KOPT-K1 (cell line): ENCODE measurements around the gene RASSF7.

Experiments
- H3K27ac ChIP-seq: fragments of 200-600 bp; sonication (generic); 2 replicates; pipeline ENCODE4 v1.5.1; 2016; ENCODE audit warnings: antibody characterized with exemption, mild to moderate bottlenecking, low read depth, low read length; ENCODE audit not compliant: poor library complexity, severe bottlenecking
- H3K36me3 ChIP-seq: fragments of 200-600 bp; sonication (generic); 2 replicates; pipeline ENCODE4 v1.5.1; 2017; ENCODE audit warnings: antibody characterized with exemption, mild to moderate bottlenecking, low read length, moderate library complexity; ENCODE audit not compliant: insufficient read depth
- H3K9me3 ChIP-seq: fragments of 200-600 bp; sonication (generic); 2 replicates; pipeline ENCODE4 v1.5.1; 2017; ENCODE audit warnings: antibody characterized with exemption, low read length, mild to moderate bottlenecking; ENCODE audit not compliant: insufficient read depth, poor library complexity, severe bottlenecking

RASSF7 gene

DNA sequence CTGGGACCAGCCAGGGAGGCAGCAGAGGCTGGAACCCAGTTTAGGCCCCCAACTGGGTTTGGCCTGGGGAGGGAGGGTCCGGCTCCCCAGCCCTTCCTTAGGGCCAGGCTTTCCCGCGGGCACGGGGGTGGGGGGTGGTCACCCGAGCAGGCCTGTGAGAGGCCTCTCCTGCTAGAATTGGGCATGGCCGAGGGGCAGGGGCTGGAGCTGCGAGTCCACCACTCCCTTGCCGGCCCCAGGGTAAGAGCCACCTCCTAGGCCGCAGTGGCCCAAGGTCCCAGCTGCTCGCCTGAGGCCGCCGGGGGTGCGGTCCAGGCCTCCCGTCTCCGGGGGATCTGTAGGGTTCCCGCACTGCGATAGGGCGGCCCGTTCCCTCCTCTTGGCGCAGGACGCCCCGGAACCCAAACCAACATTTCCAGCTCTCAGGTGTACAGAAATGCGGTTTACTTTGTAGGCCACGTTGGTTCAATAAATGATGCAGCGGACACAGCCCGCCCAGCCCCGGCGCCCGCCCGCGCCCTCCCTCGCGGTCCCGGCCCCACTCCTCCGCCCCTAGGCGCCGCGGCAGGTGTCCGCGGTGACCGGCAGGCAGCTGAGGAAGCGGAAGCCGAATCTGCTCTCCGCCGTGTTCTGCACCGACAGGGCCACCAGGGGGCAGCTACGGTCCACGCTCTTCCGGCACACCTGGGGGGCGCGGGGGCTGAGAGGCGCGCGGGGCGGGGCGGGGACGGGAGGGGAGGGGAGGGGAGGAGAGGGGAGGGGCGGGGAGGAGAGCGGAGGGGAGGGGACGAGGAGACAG is 6.1 kb upstream of the RASSF7 start:
- Histone ChIP-seq H3K9me3 (no peaks in the 10 kb centered on the region), H3K36me3 (no peaks in the 10 kb centered on the region), H3K27ac (no peak overlapping the region)

- Histone ChIP-seq H3K27ac (no peak overlapping the region), H3K9me3 (no peaks in the 10 kb centered on the region), H3K36me3 (no peaks in the 10 kb centered on the region)
Measured at GRCh38 chr11:555227-555779, 5.5 kb upstream of the RASSF7 start.

DNA sequence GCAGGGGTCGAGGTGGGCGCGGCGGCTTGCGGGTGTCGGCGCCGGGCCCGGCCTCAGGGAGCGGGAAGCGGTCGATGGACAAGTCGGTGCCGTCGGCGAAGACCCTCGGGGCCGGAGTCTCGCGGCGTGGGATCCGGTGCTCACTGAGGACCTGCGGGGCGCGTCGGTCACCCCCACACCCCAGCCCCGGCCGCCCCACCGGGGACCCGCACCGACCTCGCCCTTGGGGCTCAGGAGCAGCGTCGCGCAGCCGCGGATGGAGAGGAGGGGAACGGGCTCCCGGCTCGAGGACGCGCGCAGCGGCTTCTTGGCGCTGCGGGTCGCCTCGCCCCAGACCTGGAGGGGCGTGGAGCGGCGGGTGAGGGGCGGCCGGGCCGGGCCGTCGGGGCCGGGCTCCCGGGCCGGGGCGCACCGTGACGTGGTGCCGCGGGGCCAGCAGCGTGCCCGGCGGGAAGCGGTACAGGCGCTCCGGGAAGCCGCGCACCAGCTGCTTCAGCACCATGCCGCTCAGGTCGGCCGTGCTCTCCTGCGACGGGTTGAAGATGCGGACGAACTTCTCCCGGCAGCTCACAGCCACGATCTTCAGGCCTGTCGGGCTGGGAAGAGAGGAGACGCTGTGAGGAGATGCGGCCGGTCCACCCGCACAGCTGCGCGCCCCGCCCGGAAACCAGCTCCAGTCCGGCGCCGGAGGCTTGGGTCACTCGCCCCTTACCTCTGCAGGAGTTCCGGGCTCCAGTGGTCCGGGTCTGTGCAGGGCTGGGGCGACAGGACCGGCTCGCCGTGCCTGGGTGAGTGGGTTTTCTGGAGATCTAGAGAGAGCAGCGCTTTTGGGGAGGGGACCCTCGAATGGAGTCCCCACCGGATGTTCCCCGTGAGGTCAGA is 4.7 kb upstream of the RASSF7 start:
- Histone ChIP-seq H3K36me3 (no peaks in the 10 kb centered on the region), H3K27ac (no peak overlapping the region), H3K9me3 (no peaks in the 10 kb centered on the region)

DNA sequence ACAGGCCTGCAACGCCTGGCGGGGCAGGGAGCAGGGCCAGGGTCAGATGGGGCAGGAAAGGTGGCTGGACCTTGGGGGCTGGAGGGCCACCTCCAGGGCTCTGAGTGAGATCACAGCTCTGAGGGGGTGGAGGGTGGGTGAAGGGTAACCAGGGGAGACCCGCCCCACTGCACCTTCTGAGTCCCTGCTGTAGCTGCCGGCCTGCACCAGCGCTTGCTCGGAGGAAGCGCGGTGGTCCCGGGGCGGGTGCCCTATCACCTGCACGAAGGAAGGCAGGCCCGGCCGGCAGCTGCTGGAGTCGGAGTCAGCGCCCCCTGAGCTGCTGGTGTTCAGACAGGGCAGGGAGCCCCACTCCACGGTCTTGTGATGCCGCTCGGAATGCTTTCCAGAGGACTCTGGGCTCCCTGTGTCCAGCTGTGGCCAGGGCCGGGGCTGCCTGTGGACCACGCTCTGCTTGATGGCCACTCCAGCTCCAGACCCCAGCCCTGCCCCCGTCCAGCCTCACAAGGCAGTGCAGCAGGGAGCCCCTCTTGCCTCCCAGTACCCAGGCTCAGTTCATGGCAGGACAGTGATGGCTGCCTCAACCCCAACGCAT is 4.0 kb upstream of the RASSF7 start:
- H3K9me3 ChIP-seq = no peaks in the 10 kb centered on the region
- H3K36me3 ChIP-seq = no peaks in the 10 kb centered on the region
- no peak overlapping the region for H3K27ac ChIP-seq

- no peaks in the 10 kb centered on the region for H3K36me3 ChIP-seq
- no peak overlapping the region for H3K27ac ChIP-seq
- no peaks in the 10 kb centered on the region for H3K9me3 ChIP-seq
Measured at GRCh38 chr11:557328-558132, 3.2 kb upstream of the RASSF7 start.

GRCh38 chr11:558503-558902 is 2.3 kb upstream of the RASSF7 start:
- Histone ChIP-seq H3K9me3 (no peaks in the 10 kb centered on the region), H3K36me3 (no peaks in the 10 kb centered on the region), H3K27ac (no peak overlapping the region)

- H3K27ac ChIP-seq = no peak overlapping the region
- no peaks in the 10 kb centered on the region for H3K9me3 ChIP-seq
- H3K36me3 ChIP-seq = no peaks in the 10 kb centered on the region
Measured at GRCh38 chr11:559020-559620, 1.6 kb upstream of the RASSF7 start.

GRCh38 chr11:559712-560304 is 962 bp upstream of the RASSF7 start:
- Histone ChIP-seq H3K36me3 (no peaks in the 10 kb centered on the region), H3K27ac (no peak overlapping the region), H3K9me3 (no peaks in the 10 kb centered on the region)

GRCh38 chr11:561148-562003 is 606 bp downstream of the RASSF7 start:
- H3K9me3 ChIP-seq = no peaks in the 10 kb centered on the region
- H3K36me3 ChIP-seq = peaks cover 3% of the 10 kb centered on the region; the same call in 1 of the 2 replicates
- H3K27ac ChIP-seq = peak overlapping the region; percentile 40

DNA sequence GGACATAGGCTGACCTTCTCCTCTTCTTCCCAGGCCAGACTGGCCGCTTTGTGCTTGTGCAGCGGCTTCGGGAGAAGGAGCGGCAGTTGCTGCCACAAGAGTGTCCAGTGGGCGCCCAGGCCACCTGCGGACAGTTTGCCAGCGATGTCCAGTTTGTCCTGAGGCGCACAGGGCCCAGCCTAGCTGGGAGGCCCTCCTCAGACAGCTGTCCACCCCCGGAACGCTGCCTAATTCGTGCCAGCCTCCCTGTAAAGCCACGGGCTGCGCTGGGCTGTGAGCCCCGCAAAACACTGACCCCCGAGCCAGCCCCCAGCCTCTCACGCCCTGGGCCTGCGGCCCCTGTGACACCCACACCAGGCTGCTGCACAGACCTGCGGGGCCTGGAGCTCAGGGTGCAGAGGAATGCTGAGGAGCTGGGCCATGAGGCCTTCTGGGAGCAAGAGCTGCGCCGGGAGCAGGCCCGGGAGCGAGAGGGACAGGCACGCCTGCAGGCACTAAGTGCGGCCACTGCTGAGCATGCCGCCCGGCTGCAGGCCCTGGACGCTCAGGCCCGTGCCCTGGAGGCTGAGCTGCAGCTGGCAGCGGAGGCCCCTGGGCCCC is 1.4 kb downstream of the RASSF7 start:
- no peak overlapping the region for H3K27ac ChIP-seq
- peaks cover 5% of the 10 kb centered on the region; the same call in 1 of the 2 replicates for H3K36me3 ChIP-seq
- H3K9me3 ChIP-seq = no peaks in the 10 kb centered on the region

GRCh38 chr11:563066-563811 is 2.5 kb downstream of the RASSF7 start:
- Histone ChIP-seq H3K9me3 (no peaks in the 10 kb centered on the region), H3K27ac (no peak overlapping the region), H3K36me3 (peaks cover 5% of the 10 kb centered on the region; the same call in 1 of the 2 replicates)

GRCh38 chr11:563812-564578 is 3.2 kb downstream of the RASSF7 start:
- Histone ChIP-seq H3K27ac (no peak overlapping the region), H3K36me3 (peaks cover 5% of the 10 kb centered on the region; the same call in 1 of the 2 replicates), H3K9me3 (no peaks in the 10 kb centered on the region)
